ENCODE results near the gene SPP1.

SPP1 gene

GRCh38 chr4:87957061-87957460, 18.5 kb upstream of the SPP1 start:
- no peak for DNase-seq

GRCh38 chr4:87961993-87962392, 13.5 kb upstream of the SPP1 start:
- no peak for DNase-seq

- DNase-seq, result no peak
These were observed 12.9 kb upstream of the SPP1 start for GRCh38 chr4:87962398-87963146.

DNA sequence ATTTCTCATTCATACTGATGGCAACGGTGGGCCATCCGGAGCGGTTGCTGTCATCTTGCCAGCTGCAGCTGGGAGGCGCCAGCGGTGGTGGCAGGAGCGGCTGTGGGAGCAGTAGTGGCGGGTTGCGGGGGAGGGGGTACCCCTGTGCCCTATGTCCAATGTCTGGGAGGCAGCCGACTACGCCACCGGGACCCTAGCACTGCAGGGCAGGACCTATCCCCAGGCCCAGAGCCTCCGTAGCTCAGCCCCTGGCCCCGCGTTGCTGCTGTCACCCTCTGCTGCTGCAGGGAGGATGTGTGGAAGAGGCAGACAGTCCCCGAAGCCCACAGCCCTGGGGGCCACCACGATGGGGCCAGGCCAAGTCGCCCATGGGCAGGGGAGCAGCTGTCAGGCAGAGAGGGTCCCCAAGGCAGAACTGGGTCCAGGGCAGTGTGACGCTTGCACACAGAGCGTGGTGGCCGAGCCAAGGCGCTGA, 10.0 kb upstream of the SPP1 start:
- no peak for DNase-seq

- DNase-seq, result no peak
These were observed 9.4 kb upstream of the SPP1 start for GRCh38 chr4:87966095-87966496.

DNA sequence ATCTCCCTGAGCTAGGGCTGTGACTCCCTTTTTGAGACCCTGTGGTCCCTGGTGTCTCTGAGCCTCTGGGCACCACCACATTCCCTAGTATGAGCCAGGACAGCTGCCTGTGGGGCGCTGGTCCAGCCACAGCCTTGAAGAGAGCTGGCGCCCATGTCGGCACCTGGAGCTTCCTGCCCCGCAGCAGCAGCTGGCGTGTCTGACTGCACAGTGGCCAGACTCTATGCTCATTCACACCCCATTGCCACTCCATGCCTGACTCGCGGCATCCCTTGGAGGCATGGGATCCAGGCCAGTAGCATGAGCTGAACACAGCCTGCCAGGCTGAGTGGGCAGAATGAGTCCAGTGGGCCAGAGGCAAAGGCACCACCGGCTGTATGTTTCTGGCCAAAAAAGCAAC, 8.3 kb upstream of the SPP1 start:
- no peak for DNase-seq

GRCh38 chr4:87970121-87970520, 5.4 kb upstream of the SPP1 start:
- DNase-seq, result no peak

GRCh38 chr4:87971866-87972265, 3.6 kb upstream of the SPP1 start:
- DNase-seq, result no peak

- DNase-seq, result no peak
These were observed 2.0 kb upstream of the SPP1 start for GRCh38 chr4:87973283-87974169.

- no peak for DNase-seq
These were observed 555 bp upstream of the SPP1 start for GRCh38 chr4:87974856-87975462.

- no peak for DNase-seq
These were observed 2.2 kb downstream of the SPP1 start for GRCh38 chr4:87977521-87978278.

- no peak for DNase-seq
These were observed 3.2 kb downstream of the SPP1 start for GRCh38 chr4:87978681-87979080.

DNA sequence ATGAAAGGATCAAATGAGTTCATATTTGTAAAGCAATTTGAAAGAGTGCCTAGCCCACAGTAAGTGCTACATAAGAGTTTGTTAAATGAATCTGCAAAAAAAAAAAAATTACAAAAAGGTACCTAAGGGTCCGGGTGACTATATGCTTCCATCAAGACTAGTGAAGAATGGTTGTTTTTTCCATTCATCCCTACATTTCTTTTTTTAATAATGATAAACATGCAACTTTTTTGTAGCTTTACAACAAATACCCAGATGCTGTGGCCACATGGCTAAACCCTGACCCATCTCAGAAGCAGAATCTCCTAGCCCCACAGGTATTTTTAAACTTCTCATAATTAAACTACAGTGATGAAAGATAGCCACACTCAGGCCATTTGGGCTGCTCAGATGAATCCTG, 4.3 kb downstream of the SPP1 start:
- no peak for DNase-seq

DNA sequence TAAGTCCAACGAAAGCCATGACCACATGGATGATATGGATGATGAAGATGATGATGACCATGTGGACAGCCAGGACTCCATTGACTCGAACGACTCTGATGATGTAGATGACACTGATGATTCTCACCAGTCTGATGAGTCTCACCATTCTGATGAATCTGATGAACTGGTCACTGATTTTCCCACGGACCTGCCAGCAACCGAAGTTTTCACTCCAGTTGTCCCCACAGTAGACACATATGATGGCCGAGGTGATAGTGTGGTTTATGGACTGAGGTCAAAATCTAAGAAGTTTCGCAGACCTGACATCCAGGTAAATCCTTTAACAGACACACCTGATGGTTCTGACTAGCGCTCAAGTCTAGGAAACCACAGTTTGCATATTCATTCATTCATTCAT, 6.0 kb downstream of the SPP1 start:
- no peak for DNase-seq

GRCh38 chr4:87982036-87982435, 6.5 kb downstream of the SPP1 start:
- no peak for DNase-seq

DNA sequence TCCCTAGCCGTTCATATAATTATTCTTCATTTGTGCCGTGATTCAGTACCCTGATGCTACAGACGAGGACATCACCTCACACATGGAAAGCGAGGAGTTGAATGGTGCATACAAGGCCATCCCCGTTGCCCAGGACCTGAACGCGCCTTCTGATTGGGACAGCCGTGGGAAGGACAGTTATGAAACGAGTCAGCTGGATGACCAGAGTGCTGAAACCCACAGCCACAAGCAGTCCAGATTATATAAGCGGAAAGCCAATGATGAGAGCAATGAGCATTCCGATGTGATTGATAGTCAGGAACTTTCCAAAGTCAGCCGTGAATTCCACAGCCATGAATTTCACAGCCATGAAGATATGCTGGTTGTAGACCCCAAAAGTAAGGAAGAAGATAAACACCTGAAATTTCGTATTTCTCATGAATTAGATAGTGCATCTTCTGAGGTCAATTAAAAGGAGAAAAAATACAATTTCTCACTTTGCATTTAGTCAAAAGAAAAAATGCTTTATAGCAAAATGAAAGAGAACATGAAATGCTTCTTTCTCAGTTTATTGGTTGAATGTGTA, 7.0 kb downstream of the SPP1 start:
- DNase-seq, result no peak

DNA sequence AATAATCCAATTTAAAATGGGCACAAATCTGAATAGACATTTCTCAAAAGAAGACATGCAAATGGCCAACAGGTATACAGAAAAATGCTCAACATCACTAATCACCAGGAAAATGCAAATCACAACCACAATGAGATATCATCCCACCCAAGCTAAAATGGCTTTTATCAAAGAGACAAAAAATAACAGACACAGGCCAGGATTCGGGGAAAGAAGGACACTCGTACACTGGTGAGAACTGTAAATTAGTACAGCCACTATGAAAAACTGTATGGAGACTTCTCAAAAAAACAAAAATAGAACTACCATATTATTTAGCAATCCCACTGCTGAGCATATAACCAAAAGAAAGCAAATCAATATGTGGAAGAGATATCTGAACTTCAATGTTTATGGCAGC, 8.5 kb downstream of the SPP1 start:
- DNase-seq, result no peak

GRCh38 chr4:87985097-87985886, 9.8 kb downstream of the SPP1 start:
- no peak for DNase-seq

- no peak for DNase-seq
These were observed 10.3 kb downstream of the SPP1 start for GRCh38 chr4:87985887-87986200.

- DNase-seq, result no peak
These were observed 11.0 kb downstream of the SPP1 start for GRCh38 chr4:87986508-87986907.

- no peak for DNase-seq
These were observed 14.3 kb downstream of the SPP1 start for GRCh38 chr4:87989765-87990164.

GRCh38 chr4:87995435-87995834, 19.9 kb downstream of the SPP1 start:
- no peak for DNase-seq
